H1 (cell line): Measurements from ENCODE around the gene GFY. TPM values are rescaled to one million over a fixed set of nuclear protein-coding genes. Genes with fewer than 3 reads are reported as not detected.

Experiments used
- CTCF ChIA-PET: fragments of 300-600 bp; sonication (Branson Sonifier 250); formaldehyde crosslinking; loops from one replicate; lab custom pipeline; 2021; ENCODE audit not compliant: partially characterized antibody; lab: Charles Lee
- POLR2A ChIA-PET: fragments of 300-600 bp; sonication (Branson Sonifier 250); formaldehyde crosslinking; loops from one replicate; lab custom pipeline; 2021; ENCODE audit warnings: inconsistent platforms; ENCODE audit not compliant: partially characterized antibody; lab: Charles Lee
- DNase-seq, 2 experiments: peaks; one replicate each; pipeline versions ENCODE4 v3.0.0 to v3.0.0-alpha.2; 2010 to 2022; ENCODE audit warnings: low spot score in 2 of 2, low read depth in 1 of 2, mixed read lengths in 1 of 2
- FAIRE-seq: peaks from 2 replicates; lab custom pipeline; 2011; peaks lifted over from hg19 to GRCh38; lab: Jason Lieb, UNC
- H2AFZ ChIP-seq: 2 replicates; pipeline ENCODE4 v1.8.1; 2012; ENCODE audit warnings: low read length, inconsistent platforms
- H2AK5ac ChIP-seq: 2 replicates; pipeline ENCODE4 v1.6.1; 2013; ENCODE audit warnings: low read depth, low read length
- H2BK120ac ChIP-seq: replicated peaks from 2 replicates; pipeline ENCODE3; 2013; ENCODE audit warnings: low read depth, low read length, inconsistent platforms
- H2BK12ac ChIP-seq: 2 replicates; pipeline ENCODE4 v1.6.1; 2013; ENCODE audit warnings: low read depth, low read length
- H2BK15ac ChIP-seq: 2 replicates; pipeline ENCODE4 v1.6.1; 2013; ENCODE audit warnings: low read length
- H2BK20ac ChIP-seq: 2 replicates; pipeline ENCODE4 v1.6.1; 2013; ENCODE audit warnings: low read length
- H2BK5ac ChIP-seq: 2 replicates; pipeline ENCODE4 v1.6.1; 2013; ENCODE audit warnings: low read depth, low read length
- H3K14ac ChIP-seq: 2 replicates; pipeline ENCODE4 v1.6.1; 2013; ENCODE audit warnings: inconsistent platforms; ENCODE audit not compliant: insufficient read length
- H3K18ac ChIP-seq: 2 replicates; pipeline ENCODE4 v1.6.1; 2013; ENCODE audit warnings: low read length; ENCODE audit errors: extremely low read depth
- H3K23ac ChIP-seq: 2 replicates; pipeline ENCODE4 v1.6.1; 2013; ENCODE audit warnings: inconsistent platforms; ENCODE audit not compliant: insufficient read length
- H3K23me2 ChIP-seq: 2 replicates; pipeline ENCODE4 v1.6.1; 2013; ENCODE audit warnings: low read depth, low read length
- H3K27ac ChIP-seq: 2 replicates; pipeline ENCODE4 v1.6.1; 2011; ENCODE audit warnings: low read depth, low read length, inconsistent platforms
- H3K27me3 ChIP-seq, 4 experiments: replicated peaks in 1 of 4; 1 replicate in 1 of 4; 2 replicates in 3 of 4; pipeline versions ENCODE4 v1.6.1 to v1.8.1; 2011 to 2013; ENCODE audit warnings: low read length in 3 of 4, mild to moderate bottlenecking in 3 of 4, inconsistent platforms in 2 of 4, mixed read lengths in 2 of 4, moderate library complexity in 1 of 4; ENCODE audit not compliant: control insufficient read depth in 3 of 4, insufficient read depth in 3 of 4; ENCODE audit errors: extremely low read depth in 1 of 4
- H3K36me3 ChIP-seq, 4 experiments: 2 replicates each; pipeline versions ENCODE4 v1.6.1 to v1.8.1; 2011 to 2013; ENCODE audit warnings: mild to moderate bottlenecking in 4 of 4, low read length in 3 of 4, moderate library complexity in 2 of 4, control low read depth in 1 of 4, inconsistent platforms in 1 of 4; ENCODE audit not compliant: insufficient read depth in 4 of 4, control insufficient read depth in 2 of 4
- H3K4ac ChIP-seq: replicated peaks from 2 replicates; pipeline ENCODE3; 2013; ENCODE audit warnings: low read length, low read depth, mixed read lengths, inconsistent platforms; ENCODE audit not compliant: insufficient read length
- H3K4me1 ChIP-seq, 4 experiments: replicated peaks in 1 of 4; 1 replicate in 1 of 4; 2 replicates in 3 of 4; pipeline versions ENCODE4 v1.6.1 to v1.8.1; 2011 to 2013; ENCODE audit warnings: low read length in 3 of 4, inconsistent platforms in 2 of 4, mixed read lengths in 1 of 4; ENCODE audit not compliant: insufficient read depth in 4 of 4, control insufficient read depth in 3 of 4
- H3K4me2 ChIP-seq, 2 experiments: 2 replicates each; pipeline versions ENCODE4 v1.6.1 to v1.8.1; 2011 to 2013; ENCODE audit warnings: low read depth in 2 of 2, low read length in 2 of 2, control low read depth in 1 of 2, inconsistent platforms in 1 of 2, mild to moderate bottlenecking in 1 of 2; ENCODE audit not compliant: insufficient read depth in 1 of 2
- H3K4me3 ChIP-seq, 4 experiments: fragments of 200-600, 300-600 bp in 1 of 4; sonication (generic), shearing (Covaris generic), sonication (Bioruptor Twin) in 1 of 4; 2 replicates each; pipeline versions ENCODE4 v1.5.1 to v1.8.1; 2011 to 2016; ENCODE audit warnings: low read length in 4 of 4, low read depth in 3 of 4, control low read depth in 2 of 4, inconsistent platforms in 2 of 4, mild to moderate bottlenecking in 2 of 4, mixed read lengths in 1 of 4, moderate library complexity in 1 of 4; ENCODE audit not compliant: insufficient read depth in 2 of 4; ENCODE audit errors: extremely low read depth in 1 of 4
- H3K56ac ChIP-seq: replicated peaks from 2 replicates; pipeline ENCODE3; 2013; ENCODE audit warnings: low read depth, mild to moderate bottlenecking, mixed read lengths, low read length, inconsistent platforms; ENCODE audit not compliant: insufficient read length
- H3K79me1 ChIP-seq: 2 replicates; pipeline ENCODE4 v1.6.1; 2013; ENCODE audit warnings: low read depth, low read length, control low read depth
- H3K79me2 ChIP-seq, 2 experiments: 2 replicates each; pipeline versions ENCODE4 v1.6.1 to v1.8.1; 2012 to 2013; ENCODE audit warnings: low read length in 2 of 2, mild to moderate bottlenecking in 2 of 2, inconsistent platforms in 1 of 2; ENCODE audit not compliant: insufficient read depth in 2 of 2, control insufficient read depth in 1 of 2
- H3K9ac ChIP-seq, 4 experiments: replicated peaks in 1 of 4; 1 replicate in 1 of 4; 2 replicates in 3 of 4; pipeline versions ENCODE4 v1.6.1 to v1.8.1; 2011 to 2013; ENCODE audit warnings: low read depth in 3 of 4, low read length in 3 of 4, control low read depth in 2 of 4, mild to moderate bottlenecking in 2 of 4, moderate library complexity in 2 of 4, inconsistent platforms in 1 of 4; ENCODE audit errors: extremely low read depth in 1 of 4
- H3K9me3 ChIP-seq, 2 experiments: 2 replicates each; pipeline versions ENCODE4 v1.6.1 to v1.8.1; 2012 to 2013; ENCODE audit warnings: mild to moderate bottlenecking in 2 of 2, moderate library complexity in 2 of 2, control low read depth in 1 of 2, inconsistent platforms in 1 of 2, low read depth in 1 of 2, low read length in 1 of 2, mixed read lengths in 1 of 2; ENCODE audit not compliant: insufficient read depth in 2 of 2
- H4K20me1 ChIP-seq, 2 experiments: replicated peaks in 1 of 2; 2 replicates each; pipeline versions ENCODE3 to v1.8.1; 2011 to 2013; ENCODE audit warnings: inconsistent platforms in 2 of 2, low read length in 2 of 2, mild to moderate bottlenecking in 1 of 2; ENCODE audit not compliant: insufficient read depth in 2 of 2, control insufficient read depth in 1 of 2
- H4K5ac ChIP-seq: 2 replicates; pipeline ENCODE4 v1.6.1; 2013; ENCODE audit warnings: low read length, low read depth, mixed read lengths, inconsistent platforms; ENCODE audit not compliant: insufficient read length
- H4K8ac ChIP-seq: 2 replicates; pipeline ENCODE4 v1.8.0; 2013; ENCODE audit warnings: mild to moderate bottlenecking, moderate library complexity, low read length, inconsistent platforms; ENCODE audit not compliant: insufficient read depth; ENCODE audit errors: extremely low read depth
- H4K91ac ChIP-seq: replicated peaks from 2 replicates; pipeline ENCODE3; 2013; ENCODE audit warnings: low read length, mixed read lengths, inconsistent platforms; ENCODE audit not compliant: insufficient read length
- BCL11A ChIP-seq, 2 experiments: IDR thresholded peaks; one replicate each; pipeline ENCODE4 v1.6.1; 2011; ENCODE audit warnings: low read depth in 2 of 2, low read length in 2 of 2, mild to moderate bottlenecking in 2 of 2
- CBX5 ChIP-seq: fragments of 300-800, 300-1000 bp; sonication (generic); IDR thresholded peaks from 2 replicates; pipeline ENCODE4 v1.7.1; 2016; ENCODE audit warnings: antibody characterized with exemption, low read length, low read depth
- CREB1 ChIP-seq: IDR thresholded peaks from 2 replicates; pipeline ENCODE4 v1.6.1; 2012; ENCODE audit warnings: inconsistent platforms
- CTBP2 ChIP-seq: IDR thresholded peaks from 2 replicates; pipeline ENCODE4 v1.7.0; 2011; ENCODE audit warnings: borderline replicate concordance, mild to moderate bottlenecking, moderate library complexity, mixed read lengths, low read length; ENCODE audit not compliant: insufficient read depth, insufficient read length
- GABPA ChIP-seq: IDR thresholded peaks from 2 replicates; pipeline ENCODE4 v1.6.1; 2011; ENCODE audit warnings: mild to moderate bottlenecking, low read length, moderate library complexity, borderline replicate concordance; ENCODE audit not compliant: insufficient read depth
- JUND ChIP-seq: IDR thresholded peaks from 2 replicates; pipeline ENCODE4 v1.6.1; 2011; ENCODE audit warnings: mild to moderate bottlenecking, improper control_type of control experiment, low read length
- MAFK ChIP-seq: IDR thresholded peaks from 2 replicates; pipeline ENCODE4 v1.6.1; 2012; ENCODE audit warnings: low read depth, mild to moderate bottlenecking, improper control_type of control experiment, low read length
- NRF1 ChIP-seq: IDR thresholded peaks from 2 replicates; pipeline ENCODE4 v1.6.1; 2011; ENCODE audit warnings: mild to moderate bottlenecking, low read depth, low read length, improper control_type of control experiment
- RBBP5 ChIP-seq: IDR thresholded peaks from 2 replicates; pipeline ENCODE4 v1.7.1; 2012; ENCODE audit warnings: low read depth, mild to moderate bottlenecking, inconsistent platforms, low read length, moderate library complexity, borderline replicate concordance
- SAP30 ChIP-seq: fragments of 300-600 bp; sonication (generic); IDR thresholded peaks from 2 replicates; pipeline ENCODE4 v1.7.1; 2012; ENCODE audit warnings: low read length, moderate library complexity, mild to moderate bottlenecking, inconsistent platforms; ENCODE audit not compliant: insufficient read depth, insufficient replicate concordance
- SIN3A ChIP-seq, 2 experiments: IDR thresholded peaks in 1 of 2; conservative IDR thresholded peaks in 1 of 2; 2 replicates each; pipeline ENCODE4 v1.6.1; 2011 to 2012; ENCODE audit warnings: low read length in 2 of 2, improper control_type of control experiment in 1 of 2, low read depth in 1 of 2, mild to moderate bottlenecking in 1 of 2
- WGBS, 2 experiments: shearing (Covaris generic) in 1 of 2; methylation state at CpG; one replicate each; pipeline versions ENCODE4 v1.1.6 to v1.1.7; 2013 to 2015; ENCODE audit warnings: low lambda C conversion rate in 2 of 2, mixed read lengths in 2 of 2, inconsistent platforms in 1 of 2, low coverage in 1 of 2, missing lambda C conversion rate in 1 of 2; ENCODE audit not compliant: insufficient replicate concordance in 2 of 2, insufficient coverage in 1 of 2, insufficient read length in 1 of 2; ENCODE audit errors: extremely low coverage in 1 of 2, missing lambda C conversion rate in 1 of 2; 5-methylcytosine and 5-hydroxymethylcytosine counted together
- polyA plus RNA-seq, 7 experiments: library from polyadenylated mRNA; depleted of rRNA in 3 of 7; stranded (reverse) in 5 of 7; unstranded in 2 of 7; fragments of >200 nt in 5 of 7; fragments of 200-250 nt in 2 of 7; gene quantifications; 1 replicate in 5 of 7; 2 replicates in 1 of 7; 4 replicates in 1 of 7; pipeline versions ENCODE4 v1.2.1 to v1.2.3, GENCODE V29; 2011 to 2013; ENCODE audit warnings: missing spikeins in 2 of 7, mixed read lengths in 2 of 7
- total RNA-seq: library from RNA; stranded (reverse); fragmentation: NEBNext Ultra II Directional; extraction: Animal tissue kit (Norgen Biotek cat#: 25700); gene quantifications from 2 replicates; pipeline ENCODE4 v1.2.1, GENCODE V29; 2021

The GFY gene
- total and polyA plus RNA-seq, 2 of the 8 experiments (the other 6 are each of a cell fraction or from before 2014, with no cell fraction given), result 0.68 to 0.93 TPM

DNA sequence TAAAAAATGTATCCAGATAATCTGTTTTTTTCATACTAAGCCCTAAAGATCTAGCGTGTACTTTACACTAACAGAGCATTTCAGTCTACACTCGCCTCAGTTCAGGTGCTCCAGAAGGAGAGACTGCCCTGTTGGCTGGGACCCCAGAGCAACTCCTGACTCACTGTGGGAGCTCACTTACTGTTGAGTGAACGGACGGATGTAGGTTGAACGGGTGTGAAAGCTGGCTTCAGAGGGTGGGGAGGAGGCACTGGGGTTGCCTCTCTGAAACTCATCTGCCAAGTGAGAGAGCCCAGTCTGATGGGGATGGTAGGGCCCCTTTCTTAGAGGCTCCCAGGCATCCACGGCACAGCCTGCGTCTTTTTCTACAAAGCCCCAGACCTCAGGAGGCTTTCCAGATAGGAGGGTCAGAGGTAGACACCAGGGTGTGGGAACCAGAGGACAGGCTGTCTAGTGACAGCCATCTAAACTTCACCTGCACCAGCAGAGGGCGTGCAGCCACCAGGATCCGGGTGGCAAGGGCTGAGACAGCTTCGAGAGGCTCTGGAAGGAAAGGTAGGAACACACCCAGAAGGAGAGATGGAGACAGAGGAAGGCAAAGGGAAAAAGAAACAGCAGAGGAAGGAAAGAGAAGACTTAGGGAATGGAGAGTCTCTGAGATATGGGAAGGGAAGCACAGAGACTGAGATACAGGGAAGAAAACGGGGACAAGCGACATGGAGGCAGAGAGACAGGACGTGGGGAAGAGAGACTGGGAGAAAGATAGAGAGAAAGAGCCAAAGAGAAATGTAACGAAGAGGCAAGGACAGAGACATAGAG is 33.4 kb upstream of the GFY start:
- FAIRE-seq, result peak; percentile 93
- TF ChIP-seq SAP30 (no peak), SIN3A (conservative IDR thresholded peaks at IDR 0.05 in 1 of 2, IDR thresholded peaks at IDR 0.05 in 1 of 2; ENCODE audit: low read depth in 1 of 2, low read length in 2 of 2) (peak in 1 of 2 experiments; percentile 82; a peak in 1 of 4 replicates), CBX5 (no peak), RBBP5 (no peak), CTBP2 (no peak), GABPA (no peak), NRF1 (no peak), CREB1 (no peak), BCL11A (IDR thresholded peaks at IDR 0.05; ENCODE audit: low read depth in 2 of 2, low read length in 2 of 2) (no peak), JUND (0 out of 2 replicates have a peak, but pooled peaks have one; percentile 35), MAFK (no peak)

More for the DNA sequence above, 33.4 kb upstream of the GFY start:
- 53% methylated on average over 14 of the region's 14 CpGs; no CpG with 5 or more reads in 1 of the 2 experiments for WGBS, 2 experiments
- Histone ChIP-seq H3K18ac (no peak overlapping the region), H3K4me2 (no peak overlapping the region), H3K79me1 (no peaks in the 10 kb centered on the region), H3K27ac (no peak overlapping the region), H4K8ac (no peak overlapping the region), H3K14ac (no peak overlapping the region), H4K20me1 (no peaks in the 10 kb centered on the region), H4K5ac (no peak overlapping the region), H3K4me3 (no peak overlapping the region), H2BK20ac (no peak overlapping the region), H2AK5ac (no peak overlapping the region), H3K4me1 (peaks cover 0 to 8% (median 3%) of the 10 kb centered on the region in 4 experiments; a peak in 3 of 7 replicates), H2BK12ac (no peak overlapping the region; the same call in 1 of the 2 replicates), H3K27me3 (no peaks in the 10 kb centered on the region), H3K36me3 (no peaks in the 10 kb centered on the region), H3K79me2 (no peaks in the 10 kb centered on the region), H4K91ac (no peak overlapping the region), H2AFZ (peak overlapping the region; percentile 54; the same call in 1 of the 2 replicates), H3K4ac (no peak overlapping the region), H3K9me3 (no peaks in the 10 kb centered on the region), H3K56ac (no peak overlapping the region), H3K23ac (no peak overlapping the region), H2BK15ac (peak overlapping the region; percentile 100; the same call in 1 of the 2 replicates), H3K9ac (no peak overlapping the region), H2BK120ac (no peak overlapping the region), H3K23me2 (no peaks in the 10 kb centered on the region; the same call in 1 of the 2 replicates), H2BK5ac (no peak overlapping the region; the same call in 1 of the 2 replicates)
- ChIA-PET POLR2A (interaction anchor here (0.6 to 2.0 kb wide), 12 partner anchors 12 to 84 kb away, joined by 3 to 7 read pairs (median 4); no protein-coding TSS in a partner anchor), CTCF (interaction anchor here (0.6 to 10.4 kb wide), 24 partner anchors 9 to 152 kb away, joined by 3 to 291 read pairs (median 6); partner anchors contain the start of genes GFY, PTH2 and SLC17A7)
- peak; percentile 62 to 82 for DNase-seq
